T-helper 1 cell treated with Interleukin-12 subunit alpha and Interleukin-12 subunit beta and Interleukin-4 antibody, amounts not matched to agents 30 ng/mL and 1 ng/mL, for 36 hours (primary cell): ENCODE results near the gene MMP25. TPM values are rescaled to one million over a fixed set of nuclear protein-coding genes. Genes with fewer than 3 reads are reported as not detected.

Experiments used
- intact Hi-C: fragments of 100-400 bp; cut with micrococcal nuclease; formaldehyde crosslinking; loops from one replicate; pipeline ENCODE4 v1.15.1; 2024
- total RNA-seq: library from RNA; stranded (reverse); gene quantifications from 2 replicates; pipeline ENCODE4 v1.2.3, GENCODE V29; 2022

Gene MMP25
- 93.6 and 93.9 TPM in 2 replicates for total RNA-seq

GRCh38 chr16:3045758-3046640, at the start of gene MMP25:
MMP25 (plus strand) TSS chr16:3046561; CDS start chr16:3046918, 357 bp downstream.
- intact Hi-C loops: loop anchor here (1.0 to 2.0 kb wide), 2 partner anchors 9 to 15 kb away; no protein-coding TSS in a partner anchor

GRCh38 chr16:2999929-3000328, 46.4 kb upstream of the MMP25 start:
- intact Hi-C loops: no loop called here

GRCh38 chr16:3000540-3000939, 45.8 kb upstream of the MMP25 start:
- intact Hi-C loops: no loop called here

GRCh38 chr16:3001316-3001715, 45.0 kb upstream of the MMP25 start:
- intact Hi-C loops: no loop called here

- intact Hi-C loops: loop anchor here (1.0 to 2.0 kb wide), 10 partner anchors 17 to 500 kb away; partner anchors contain the start of genes THOC6 and TNFRSF12A
Observed at GRCh38 chr16:3003582-3004270, 42.6 kb upstream of the MMP25 start.

- intact Hi-C loops: loop anchor here (1.0 kb wide), 4 partner anchors 34 to 499 kb away; no protein-coding TSS in a partner anchor
Observed at GRCh38 chr16:3004319-3004718, 42.0 kb upstream of the MMP25 start.

- intact Hi-C loops: loop anchor here (1.0 kb wide), 4 partner anchors 35 to 498 kb away; no protein-coding TSS in a partner anchor
Observed at GRCh38 chr16:3004781-3005284, 41.5 kb upstream of the MMP25 start.

- intact Hi-C loops: no loop called here
Observed at GRCh38 chr16:3007059-3007956, 39.1 kb upstream of the MMP25 start.

GRCh38 chr16:3007957-3008689, 38.2 kb upstream of the MMP25 start:
- intact Hi-C loops: no loop called here

GRCh38 chr16:3008690-3009037, 37.7 kb upstream of the MMP25 start:
- intact Hi-C loops: no loop called here

GRCh38 chr16:3009568-3010390, 36.6 kb upstream of the MMP25 start:
- intact Hi-C loops: no loop called here

GRCh38 chr16:3010510-3010909, 35.9 kb upstream of the MMP25 start:
- intact Hi-C loops: no loop called here

GRCh38 chr16:3012246-3012645, 34.1 kb upstream of the MMP25 start:
- intact Hi-C loops: no loop called here

GRCh38 chr16:3012828-3013420, 33.4 kb upstream of the MMP25 start, which contains the start of gene CLDN9:
CLDN9 (plus strand) TSS chr16:3012923; CDS start chr16:3013363, 440 bp downstream.
- intact Hi-C loops: no loop called here

- intact Hi-C loops: no loop called here
Observed at GRCh38 chr16:3013491-3013951, 32.8 kb upstream of the MMP25 start.

GRCh38 chr16:3013998-3014690, 32.2 kb upstream of the MMP25 start:
- intact Hi-C loops: no loop called here

GRCh38 chr16:3014971-3015370, 31.4 kb upstream of the MMP25 start:
- intact Hi-C loops: no loop called here

- intact Hi-C loops: no loop called here
Observed at GRCh38 chr16:3015865-3016521, 30.4 kb upstream of the MMP25 start.
